K562 (cell line): Measurements from ENCODE around the gene SPON1. TPM values are rescaled to one million over a fixed set of nuclear protein-coding genes. Genes with fewer than 3 reads are reported as not detected.

Experiments
- DMBX1 ChIP-seq: fragments of 250-450 bp; sonication (Bioruptor Pico); IDR thresholded peaks from 2 replicates; pipeline ENCODE4 v1.8.0; 2022; ENCODE audit warnings: inconsistent platforms, mild to moderate bottlenecking, moderate library complexity, borderline replicate concordance
- ETV5 ChIP-seq: sonication (generic); formaldehyde crosslinking; IDR thresholded peaks from 2 replicates; pipeline ENCODE4 v1.4.0; 2020; ENCODE audit warnings: low read depth, mild to moderate bottlenecking, missing genetic modification reagents
- GATA2 ChIP-seq: sonication (generic); formaldehyde crosslinking; IDR thresholded peaks from 2 replicates; pipeline ENCODE4 v1.4.0; 2020; ENCODE audit warnings: mild to moderate bottlenecking, missing genetic modification reagents
- MECOM ChIP-seq: fragments of 250-450 bp; sonication (Bioruptor Pico); IDR thresholded peaks from 2 replicates; pipeline ENCODE4 v1.8.0; 2022; ENCODE audit warnings: inconsistent platforms
- RBM34 ChIP-seq: fragments of 200-400 bp; formaldehyde crosslinking; IDR thresholded peaks from 2 replicates; pipeline ENCODE4 v1.6.1; 2018; ENCODE audit warnings: low read length, borderline replicate concordance; ENCODE audit not compliant: insufficient read depth
- TAF15 ChIP-seq: fragments of 200-400 bp; formaldehyde crosslinking; IDR thresholded peaks from 2 replicates; pipeline ENCODE4 v1.6.1; 2017; ENCODE audit warnings: mild to moderate bottlenecking, low read depth, low read length, moderate library complexity
- TCF3 ChIP-seq: sonication (generic); formaldehyde crosslinking; IDR thresholded peaks from 2 replicates; pipeline ENCODE4 v1.4.0; 2020; ENCODE audit warnings: mild to moderate bottlenecking, missing genetic modification reagents
- ZNF318 ChIP-seq, 2 experiments: fragments of 450-650 bp; IDR thresholded peaks; 2 replicates each; pipeline ENCODE4 v1.6.1; 2016; ENCODE audit warnings: mild to moderate bottlenecking in 2 of 2, borderline replicate concordance in 1 of 2, low read depth in 1 of 2, moderate library complexity in 1 of 2
- polyA plus RNA-seq, 8 experiments: library from polyadenylated mRNA; depleted of rRNA in 4 of 8; stranded (reverse) in 5 of 8; unstranded in 3 of 8; fragments of >200 nt; fragmentation: Nextera tagmentation in 2 of 8; fragmentation: Illumina TruSeq in 1 of 8; extraction: Ambion mirVana in 2 of 8; extraction: Trizol in 1 of 8; gene quantifications; 2 replicates each; pipeline versions ENCODE4 v1.2.1 to v1.2.3, GENCODE V29; 2011 to 2014; ENCODE audit warnings: inconsistent platforms in 1 of 8, missing spikeins in 1 of 8
- total RNA-seq, 7 experiments: library from RNA; depleted of rRNA in 6 of 7; stranded (reverse); fragments of >200 nt in 6 of 7; fragmentation: Illumina TruSeq in 2 of 7; extraction: Trizol in 2 of 7; gene quantifications; 2 replicates each; pipeline versions ENCODE4 v1.2.1 to v1.2.3, GENCODE V29; 2011 to 2021; ENCODE audit warnings: low replicate concordance in 1 of 7
- TF ChIP-seq, protein P1 (sequence below): fragments of 450-650 bp; IDR thresholded peaks from 2 replicates; pipeline ENCODE4 v1.6.1; 2016; ENCODE audit warnings: mild to moderate bottlenecking, moderate library complexity

SPON1 gene
- total and polyA plus RNA-seq, 9 of the 15 experiments (the other 6 are each of a cell fraction or from before 2014, with no cell fraction given), result 0.04 to 0.06 TPM; not detected in 7

GRCh38 chr11:14144934-14145333, 182.4 kb downstream of the SPON1 start (continued):
- TF ChIP-seq, protein P1, sequence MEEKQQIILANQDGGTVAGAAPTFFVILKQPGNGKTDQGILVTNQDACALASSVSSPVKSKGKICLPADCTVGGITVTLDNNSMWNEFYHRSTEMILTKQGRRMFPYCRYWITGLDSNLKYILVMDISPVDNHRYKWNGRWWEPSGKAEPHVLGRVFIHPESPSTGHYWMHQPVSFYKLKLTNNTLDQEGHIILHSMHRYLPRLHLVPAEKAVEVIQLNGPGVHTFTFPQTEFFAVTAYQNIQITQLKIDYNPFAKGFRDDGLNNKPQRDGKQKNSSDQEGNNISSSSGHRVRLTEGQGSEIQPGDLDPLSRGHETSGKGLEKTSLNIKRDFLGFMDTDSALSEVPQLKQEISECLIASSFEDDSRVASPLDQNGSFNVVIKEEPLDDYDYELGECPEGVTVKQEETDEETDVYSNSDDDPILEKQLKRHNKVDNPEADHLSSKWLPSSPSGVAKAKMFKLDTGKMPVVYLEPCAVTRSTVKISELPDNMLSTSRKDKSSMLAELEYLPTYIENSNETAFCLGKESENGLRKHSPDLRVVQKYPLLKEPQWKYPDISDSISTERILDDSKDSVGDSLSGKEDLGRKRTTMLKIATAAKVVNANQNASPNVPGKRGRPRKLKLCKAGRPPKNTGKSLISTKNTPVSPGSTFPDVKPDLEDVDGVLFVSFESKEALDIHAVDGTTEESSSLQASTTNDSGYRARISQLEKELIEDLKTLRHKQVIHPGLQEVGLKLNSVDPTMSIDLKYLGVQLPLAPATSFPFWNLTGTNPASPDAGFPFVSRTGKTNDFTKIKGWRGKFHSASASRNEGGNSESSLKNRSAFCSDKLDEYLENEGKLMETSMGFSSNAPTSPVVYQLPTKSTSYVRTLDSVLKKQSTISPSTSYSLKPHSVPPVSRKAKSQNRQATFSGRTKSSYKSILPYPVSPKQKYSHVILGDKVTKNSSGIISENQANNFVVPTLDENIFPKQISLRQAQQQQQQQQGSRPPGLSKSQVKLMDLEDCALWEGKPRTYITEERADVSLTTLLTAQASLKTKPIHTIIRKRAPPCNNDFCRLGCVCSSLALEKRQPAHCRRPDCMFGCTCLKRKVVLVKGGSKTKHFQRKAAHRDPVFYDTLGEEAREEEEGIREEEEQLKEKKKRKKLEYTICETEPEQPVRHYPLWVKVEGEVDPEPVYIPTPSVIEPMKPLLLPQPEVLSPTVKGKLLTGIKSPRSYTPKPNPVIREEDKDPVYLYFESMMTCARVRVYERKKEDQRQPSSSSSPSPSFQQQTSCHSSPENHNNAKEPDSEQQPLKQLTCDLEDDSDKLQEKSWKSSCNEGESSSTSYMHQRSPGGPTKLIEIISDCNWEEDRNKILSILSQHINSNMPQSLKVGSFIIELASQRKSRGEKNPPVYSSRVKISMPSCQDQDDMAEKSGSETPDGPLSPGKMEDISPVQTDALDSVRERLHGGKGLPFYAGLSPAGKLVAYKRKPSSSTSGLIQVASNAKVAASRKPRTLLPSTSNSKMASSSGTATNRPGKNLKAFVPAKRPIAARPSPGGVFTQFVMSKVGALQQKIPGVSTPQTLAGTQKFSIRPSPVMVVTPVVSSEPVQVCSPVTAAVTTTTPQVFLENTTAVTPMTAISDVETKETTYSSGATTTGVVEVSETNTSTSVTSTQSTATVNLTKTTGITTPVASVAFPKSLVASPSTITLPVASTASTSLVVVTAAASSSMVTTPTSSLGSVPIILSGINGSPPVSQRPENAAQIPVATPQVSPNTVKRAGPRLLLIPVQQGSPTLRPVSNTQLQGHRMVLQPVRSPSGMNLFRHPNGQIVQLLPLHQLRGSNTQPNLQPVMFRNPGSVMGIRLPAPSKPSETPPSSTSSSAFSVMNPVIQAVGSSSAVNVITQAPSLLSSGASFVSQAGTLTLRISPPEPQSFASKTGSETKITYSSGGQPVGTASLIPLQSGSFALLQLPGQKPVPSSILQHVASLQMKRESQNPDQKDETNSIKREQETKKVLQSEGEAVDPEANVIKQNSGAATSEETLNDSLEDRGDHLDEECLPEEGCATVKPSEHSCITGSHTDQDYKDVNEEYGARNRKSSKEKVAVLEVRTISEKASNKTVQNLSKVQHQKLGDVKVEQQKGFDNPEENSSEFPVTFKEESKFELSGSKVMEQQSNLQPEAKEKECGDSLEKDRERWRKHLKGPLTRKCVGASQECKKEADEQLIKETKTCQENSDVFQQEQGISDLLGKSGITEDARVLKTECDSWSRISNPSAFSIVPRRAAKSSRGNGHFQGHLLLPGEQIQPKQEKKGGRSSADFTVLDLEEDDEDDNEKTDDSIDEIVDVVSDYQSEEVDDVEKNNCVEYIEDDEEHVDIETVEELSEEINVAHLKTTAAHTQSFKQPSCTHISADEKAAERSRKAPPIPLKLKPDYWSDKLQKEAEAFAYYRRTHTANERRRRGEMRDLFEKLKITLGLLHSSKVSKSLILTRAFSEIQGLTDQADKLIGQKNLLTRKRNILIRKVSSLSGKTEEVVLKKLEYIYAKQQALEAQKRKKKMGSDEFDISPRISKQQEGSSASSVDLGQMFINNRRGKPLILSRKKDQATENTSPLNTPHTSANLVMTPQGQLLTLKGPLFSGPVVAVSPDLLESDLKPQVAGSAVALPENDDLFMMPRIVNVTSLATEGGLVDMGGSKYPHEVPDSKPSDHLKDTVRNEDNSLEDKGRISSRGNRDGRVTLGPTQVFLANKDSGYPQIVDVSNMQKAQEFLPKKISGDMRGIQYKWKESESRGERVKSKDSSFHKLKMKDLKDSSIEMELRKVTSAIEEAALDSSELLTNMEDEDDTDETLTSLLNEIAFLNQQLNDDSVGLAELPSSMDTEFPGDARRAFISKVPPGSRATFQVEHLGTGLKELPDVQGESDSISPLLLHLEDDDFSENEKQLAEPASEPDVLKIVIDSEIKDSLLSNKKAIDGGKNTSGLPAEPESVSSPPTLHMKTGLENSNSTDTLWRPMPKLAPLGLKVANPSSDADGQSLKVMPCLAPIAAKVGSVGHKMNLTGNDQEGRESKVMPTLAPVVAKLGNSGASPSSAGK, result no peak
- TF ChIP-seq TCF3 (CRISPR knock-in tag), result no peak
- no peak for TF ChIP-seq DMBX1 (CRISPR knock-in tag)
- no peak for TF ChIP-seq ZNF318 (IDR thresholded peaks at IDR 0.05; ENCODE audit: borderline replicate concordance in 1 of 2, low read depth in 1 of 2)
- no peak for TF ChIP-seq GATA2 (CRISPR knock-in tag)
- no peak for TF ChIP-seq MECOM (CRISPR knock-in tag)
- no peak for TF ChIP-seq TAF15
- no peak for TF ChIP-seq ETV5 (CRISPR knock-in tag)
- TF ChIP-seq RBM34, result no peak
